Testis (tissue), 3 donors: ENCODE results near the gene CHKB. TPM values are rescaled to one million over a fixed set of nuclear protein-coding genes. Genes with fewer than 3 reads are reported as not detected.

Source experiments
- DNase-seq: peaks from one replicate; pipeline ENCODE4 v3.0.0-alpha.2; 2019
- H3K27ac ChIP-seq, 2 donors: fragments of 200-600 bp; sonication (generic); one replicate each; pipeline ENCODE4 v1.5.1; 2019
- H3K27me3 ChIP-seq: fragments of 200-600 bp; sonication (generic); one replicate; pipeline ENCODE4 v1.5.1; 2019
- H3K36me3 ChIP-seq: fragments of 200-600 bp; sonication (generic); one replicate; pipeline ENCODE4 v1.5.1; 2017; ENCODE audit warnings: low read depth; ENCODE audit errors: missing control alignments
- H3K4me1 ChIP-seq: fragments of 200-600 bp; sonication (generic); one replicate; pipeline ENCODE4 v1.5.1; 2019
- H3K4me3 ChIP-seq, 2 donors: fragments of 200-600 bp; sonication (generic); one replicate each; pipeline ENCODE4 v1.5.1; 2017 to 2019
- H3K9me3 ChIP-seq: fragments of 200-600 bp; sonication (generic); one replicate; pipeline ENCODE4 v1.5.1; 2017
- CTCF ChIP-seq, 3 experiments: fragments of 450-650 bp in 2 of 3; fragments of 200-600 bp in 1 of 3; sonication (generic) in 1 of 3; IDR thresholded peaks; one replicate each; pipeline ENCODE4 v1.5.1; 2016 to 2019; ENCODE audit warnings: antibody characterized with exemption in 3 of 3, mild to moderate bottlenecking in 2 of 3, moderate library complexity in 1 of 3
- POLR2A ChIP-seq: fragments of 450-650 bp; IDR thresholded peaks from one replicate; pipeline ENCODE4 v1.6.1; 2017; ENCODE audit warnings: antibody characterized with exemption, mild to moderate bottlenecking, moderate library complexity
- WGBS, 2 donors: methylation state at CpG; one replicate each; pipeline ENCODE4 v1.1.5; 2018; 5-methylcytosine and 5-hydroxymethylcytosine counted together
- intact Hi-C: fragments of 100-400 bp; cut with DNase I; formaldehyde crosslinking; loops from one replicate; pipeline ENCODE4 v1.15.1; 2023; ENCODE audit warnings: low total_unique reads
- polyA plus RNA-seq: library from polyadenylated mRNA; stranded (reverse); fragments of 350-450 nt; fragmentation: Illumina TruSeq; extraction: RNeasy Lipid Tissue Mini Kit (QIAGEN cat#74804); gene quantifications from one replicate; pipeline ENCODE4 v1.2.3, GENCODE V29; 2014; ENCODE audit warnings: low read depth, low replicate concordance; ENCODE audit not compliant: insufficient read depth
- total RNA-seq, 2 donors: library from RNA; depleted of rRNA; stranded (reverse); fragments of >200 nt; gene quantifications; one replicate each; pipeline ENCODE4 v1.2.3, GENCODE V29; 2016

Gene CHKB
- total and polyA plus RNA-seq, 3 donors from 2014 or later, result 88.4 to 98.9 (median 89.6) TPM

GRCh38 chr22:50532824-50533796 is 49.5 kb downstream of the CHKB start:
- no peaks in the 10 kb centered on the region for H3K27me3 ChIP-seq
- H3K27ac ChIP-seq, result peak overlapping the region in 1 of 2 donors; percentile 64
- H3K9me3 ChIP-seq, result no peaks in the 10 kb centered on the region
- H3K36me3 ChIP-seq, result no peaks in the 10 kb centered on the region
- intact Hi-C loops, result no loop called here
- peaks cover 14% of the 10 kb centered on the region for H3K4me1 ChIP-seq
- TF ChIP-seq CTCF (IDR thresholded peaks at IDR 0.05) (no peak), POLR2A (no peak)
- no peak for DNase-seq
- H3K4me3 ChIP-seq, result no peak overlapping the region
- WGBS, 2 donors, result 76 to 77% methylated on average over 19 of the region's 19 CpGs

GRCh38 chr22:50531962-50532674 is 50.5 kb downstream of the CHKB start:
- TF ChIP-seq POLR2A (no peak), CTCF (IDR thresholded peaks at IDR 0.05) (no peak)
- H3K4me3 ChIP-seq, result peak overlapping the region; percentile 42 to 56
- intact Hi-C loops, result no loop called here
- peaks cover 14% of the 10 kb centered on the region for H3K4me1 ChIP-seq
- no peak for DNase-seq
- H3K36me3 ChIP-seq, result no peaks in the 10 kb centered on the region
- H3K27ac ChIP-seq, result peak overlapping the region; percentile 49 to 64
- WGBS, 2 donors, result 0 to 3% methylated on average over 4 to 43 of the region's 56 CpGs
- H3K27me3 ChIP-seq, result no peaks in the 10 kb centered on the region
- H3K9me3 ChIP-seq, result no peaks in the 10 kb centered on the region

GRCh38 chr22:50531546-50531961 is 51.1 kb downstream of the CHKB start:
- peak overlapping the region; percentile 49 to 64 for H3K27ac ChIP-seq
- no peak for DNase-seq
- no peaks in the 10 kb centered on the region for H3K36me3 ChIP-seq
- TF ChIP-seq POLR2A, result no peak
- TF ChIP-seq CTCF (IDR thresholded peaks at IDR 0.05), result no peak
- H3K27me3 ChIP-seq, result no peaks in the 10 kb centered on the region
- WGBS, 2 donors, result 0 to 2% methylated on average over 2 to 39 of the region's 44 CpGs
- peaks cover 18% of the 10 kb centered on the region for H3K4me1 ChIP-seq
- intact Hi-C loops, result no loop called here
- no peaks in the 10 kb centered on the region for H3K9me3 ChIP-seq
- H3K4me3 ChIP-seq, result peak overlapping the region; percentile 42 to 56

- Histone ChIP-seq H3K27me3 (no peaks in the 10 kb centered on the region), H3K27ac (peak overlapping the region; percentile 49 to 64), H3K36me3 (no peaks in the 10 kb centered on the region), H3K4me1 (peaks cover 21% of the 10 kb centered on the region), H3K4me3 (peak overlapping the region; percentile 42 to 56), H3K9me3 (no peaks in the 10 kb centered on the region)
- 5 to 8% methylated on average over 2 to 50 of the region's 53 CpGs for WGBS, 2 donors
- no peak for TF ChIP-seq POLR2A
- no peak for TF ChIP-seq CTCF (IDR thresholded peaks at IDR 0.05)
- DNase-seq, result peak; percentile 71
- intact Hi-C loops, result no loop called here
Measured at GRCh38 chr22:50530877-50531545, 51.6 kb downstream of the CHKB start.
